ENCODE measurements around the gene PTPA. TPM values are rescaled to one million over a fixed set of nuclear protein-coding genes. Genes with fewer than 3 reads are reported as not detected.
A peak's percentile ranks its signal among the peaks of the same experiment; 100 is the strongest.

Gene PTPA
- total RNA-seq: 119 TPM
- 100 to 1,000 TPM; 106 to 141 (median 122) TPM for polyA plus RNA-seq (ENCODE audit: insufficient read depth in 1 of 8, insufficient read length in 8 of 8, low replicate concordance in 1 of 8)
- long read RNA-seq, donor 1, transcript PTPA-210 (3 exons, 1,153 nt): major isoform, 7 of 33 reads
- long read RNA-seq, donor 1, partial matches to known transcripts: 19 of 33 reads
- long read RNA-seq, donor 1, other reads (novel, unspliced or antisense): 0 of 33 reads
- long read RNA-seq, donor 2, partial matches to known transcripts: 0 of 3 reads
- long read RNA-seq, donor 2, other reads (novel, unspliced or antisense): 0 of 3 reads
- long read RNA-seq, donor 3, transcript PTPA-207 (10 exons, 2,737 nt): minor isoform, 11 of 41 reads
- long read RNA-seq, donor 3, transcript PTPA-210 (3 exons, 1,153 nt): minor isoform, 11 of 41 reads
- long read RNA-seq, donor 3, transcript PTPA-214 (3 exons, 988 nt): major isoform, 13 of 41 reads
- long read RNA-seq, donor 3, partial matches to known transcripts: 0 of 41 reads
- long read RNA-seq, donor 3, other reads (novel, unspliced or antisense): 0 of 41 reads
- long read RNA-seq, donor 4, transcript PTPA-214 (3 exons, 988 nt): minor isoform, 5 of 20 reads
- long read RNA-seq, donor 4, transcript PTPA-210 (3 exons, 1,153 nt): minor isoform, 5 of 20 reads
- long read RNA-seq, donor 4, transcript PTPA-207 (10 exons, 2,737 nt): major isoform, 8 of 20 reads
- long read RNA-seq, donor 4, partial matches to known transcripts: 0 of 20 reads
- long read RNA-seq, donor 4, other reads (novel, unspliced or antisense): 0 of 20 reads
- long read RNA-seq, donor 5, transcript PTPA-210 (3 exons, 1,153 nt): minor isoform, 11 of 128 reads
- long read RNA-seq, donor 5, transcript PTPA-207 (10 exons, 2,737 nt): major isoform, 13 of 128 reads
- long read RNA-seq, donor 5, transcript PTPA-214 (3 exons, 988 nt): minor isoform, 10 of 128 reads
- long read RNA-seq, donor 5, partial matches to known transcripts: 89 of 128 reads
- long read RNA-seq, donor 5, other reads (novel, unspliced or antisense): 0 of 128 reads
- long read RNA-seq, donor 6, transcript PTPA-210 (3 exons, 1,153 nt): major isoform, 38 of 79 reads
- long read RNA-seq, donor 6, transcript PTPA-207 (10 exons, 2,737 nt): minor isoform, 10 of 79 reads
- long read RNA-seq, donor 6, transcript PTPA-216 (3 exons, 857 nt): minor isoform, 5 of 79 reads
- long read RNA-seq, donor 6, transcript PTPA-214 (3 exons, 988 nt): minor isoform, 15 of 79 reads
- long read RNA-seq, donor 6, partial matches to known transcripts: 5 of 79 reads
- long read RNA-seq, donor 6, other reads (novel, unspliced or antisense): 0 of 79 reads
- long read RNA-seq, donor 7, transcript PTPA-216 (3 exons, 857 nt): major isoform, 12 of 55 reads
- long read RNA-seq, donor 7, transcript PTPA-214 (3 exons, 988 nt): minor isoform, 10 of 55 reads
- long read RNA-seq, donor 7, transcript PTPA-210 (3 exons, 1,153 nt): major isoform, 12 of 55 reads
- long read RNA-seq, donor 7, transcript PTPA-207 (10 exons, 2,737 nt): minor isoform, 10 of 55 reads
- long read RNA-seq, donor 7, partial matches to known transcripts: 5 of 55 reads
- long read RNA-seq, donor 7, other reads (novel, unspliced or antisense): 0 of 55 reads
- long read RNA-seq, donor 8, transcript PTPA-207 (10 exons, 2,737 nt): major isoform, 7 of 23 reads
- long read RNA-seq, donor 8, transcript PTPA-210 (3 exons, 1,153 nt): minor isoform, 6 of 23 reads
- long read RNA-seq, donor 8, partial matches to known transcripts: 0 of 23 reads
- long read RNA-seq, donor 8, other reads (novel, unspliced or antisense): 0 of 23 reads
- long read RNA-seq, donor 9, transcript PTPA-210 (3 exons, 1,153 nt): major isoform, 14 of 20 reads
- long read RNA-seq, donor 9, partial matches to known transcripts: 0 of 20 reads
- long read RNA-seq, donor 9, other reads (novel, unspliced or antisense): 0 of 20 reads
- long read RNA-seq, donor 10, transcript PTPA-210 (3 exons, 1,153 nt): minor isoform, 10 of 38 reads
- long read RNA-seq, donor 10, transcript PTPA-216 (3 exons, 857 nt): minor isoform, 10 of 38 reads
- long read RNA-seq, donor 10, transcript PTPA-214 (3 exons, 988 nt): major isoform, 12 of 38 reads
- long read RNA-seq, donor 10, partial matches to known transcripts: 0 of 38 reads
- long read RNA-seq, donor 10, other reads (novel, unspliced or antisense): 0 of 38 reads
- long read RNA-seq, donor 11, transcript PTPA-207 (10 exons, 2,737 nt): minor isoform, 8 of 42 reads
- long read RNA-seq, donor 11, transcript PTPA-210 (3 exons, 1,153 nt): major isoform, 17 of 42 reads
- long read RNA-seq, donor 11, transcript PTPA-214 (3 exons, 988 nt): minor isoform, 9 of 42 reads
- long read RNA-seq, donor 11, partial matches to known transcripts: 0 of 42 reads
- long read RNA-seq, donor 11, other reads (novel, unspliced or antisense): 0 of 42 reads

DNA sequence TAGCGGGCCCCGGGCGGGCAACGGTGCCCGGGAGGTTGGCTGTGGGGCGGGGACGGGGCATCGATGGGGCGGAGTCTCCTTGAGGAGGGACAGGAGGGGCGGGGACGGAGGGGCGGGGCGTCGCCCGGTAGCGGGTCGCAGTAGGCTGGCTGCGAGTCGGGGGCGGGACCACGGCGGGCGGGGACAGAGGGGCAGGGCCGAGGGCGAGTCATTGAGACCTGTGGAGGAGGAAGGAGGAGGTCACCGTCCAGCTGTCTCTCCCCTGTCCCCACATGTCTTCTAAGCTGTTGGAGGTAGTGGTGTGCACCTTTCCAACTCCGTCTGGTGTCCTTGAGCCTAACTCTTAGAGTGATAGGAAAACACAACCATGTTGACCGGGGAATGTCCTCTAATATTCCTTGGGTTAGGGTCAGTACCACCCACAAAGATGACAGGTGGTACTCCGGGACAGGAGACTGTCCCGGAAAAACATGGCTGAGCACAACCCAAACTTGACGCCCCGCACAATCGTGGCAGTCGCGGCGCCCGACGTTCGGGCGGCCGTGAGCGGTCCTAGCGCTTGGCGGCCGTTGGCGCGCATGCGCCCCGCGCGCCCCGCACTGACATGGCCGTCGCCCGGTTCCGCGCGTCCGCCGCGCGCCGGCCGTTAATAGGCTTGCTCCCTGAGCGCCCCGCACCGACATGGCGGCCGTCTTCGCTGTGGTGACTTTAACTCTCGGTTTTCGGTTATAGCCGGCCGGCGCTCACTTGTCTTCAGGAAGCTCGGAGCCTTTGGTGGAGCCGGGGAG lies at the start of gene PTPA, which contains the start of gene CRAT:
Gene PTPA (plus strand): TSS at position 676 of the 788 bp plus-strand sequence. CDS start 186 bp downstream, outside the sequence.
Gene CRAT (minus strand): TSS at position 54 of the 788 bp plus-strand sequence. CDS start 284 bp downstream, outside the sequence.
- Histone ChIP-seq H3K27me3 (ENCODE audit: control insufficient read depth, insufficient read depth, low read length) (no peaks in the 10 kb centered on the region), H3K4me1 (ENCODE audit: control insufficient read depth, insufficient read depth, low read length) (peaks cover 24% of the 10 kb centered on the region), H3K27ac (ENCODE audit: low read length) (peak within 1 kb of the TSS; percentile 97), H3K4me3 (ENCODE audit: low read length) (peak within 1 kb of the TSS; percentile 78), H3K9me3 (replicated peaks; ENCODE audit: control insufficient read depth, low read depth, low read length) (no peaks in the 10 kb centered on the region), H3K36me3 (ENCODE audit: control insufficient read depth, insufficient read depth, low read length) (peaks cover 28% of the 10 kb centered on the region)
- under 1% methylated on average over 55 of the region's 77 CpGs for WGBS (ENCODE audit: insufficient coverage)
- peak; percentile 97 for DNase-seq

- Histone ChIP-seq H3K27ac (ENCODE audit: low read length) (no peak overlapping the region), H3K27me3 (ENCODE audit: control insufficient read depth, insufficient read depth, low read length) (no peaks in the 10 kb centered on the region), H3K4me3 (ENCODE audit: low read length) (no peak overlapping the region), H3K4me1 (ENCODE audit: control insufficient read depth, insufficient read depth, low read length) (no peaks in the 10 kb centered on the region), H3K36me3 (ENCODE audit: control insufficient read depth, insufficient read depth, low read length) (peaks cover 68% of the 10 kb centered on the region), H3K9me3 (replicated peaks; ENCODE audit: control insufficient read depth, low read depth, low read length) (no peaks in the 10 kb centered on the region)
- WGBS (ENCODE audit: insufficient coverage): 76% methylated on average over 7 of the region's 9 CpGs
- no peak for DNase-seq
Observed at GRCh38 chr9:129063061-129063460, 48.2 kb upstream of the PTPA start.

DNA sequence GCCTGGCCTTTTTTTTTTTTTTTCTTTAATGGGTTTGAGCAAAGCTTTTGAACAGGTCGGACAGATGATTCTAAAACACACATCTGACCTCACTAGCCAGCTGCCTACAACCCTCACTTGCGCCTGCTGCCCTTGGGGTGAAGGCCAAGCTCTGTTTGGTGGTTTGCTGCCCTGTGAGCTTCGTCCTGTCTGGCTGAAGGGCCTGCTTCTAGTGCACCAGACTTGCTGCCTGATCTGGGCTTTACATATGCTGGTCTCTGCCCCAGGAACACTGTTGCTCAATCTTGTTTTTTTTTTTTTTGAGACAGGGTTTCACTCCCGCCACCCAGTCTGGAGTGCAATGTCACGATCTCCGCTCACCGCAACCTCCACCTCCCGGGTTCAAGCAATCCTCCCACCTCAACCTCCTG lies 46.7 kb upstream of the PTPA start:
- peaks cover 72% of the 10 kb centered on the region for H3K36me3 ChIP-seq (ENCODE audit: control insufficient read depth, insufficient read depth, low read length)
- DNase-seq: no peak
- no peak overlapping the region for H3K27ac ChIP-seq (ENCODE audit: low read length)
- peaks cover 10% of the 10 kb centered on the region for H3K4me1 ChIP-seq (ENCODE audit: control insufficient read depth, insufficient read depth, low read length)
- no peaks in the 10 kb centered on the region for H3K9me3 ChIP-seq (replicated peaks; ENCODE audit: control insufficient read depth, low read depth, low read length)
- 88% methylated on average over 2 of the region's 8 CpGs for WGBS (ENCODE audit: insufficient coverage)
- no peaks in the 10 kb centered on the region for H3K27me3 ChIP-seq (ENCODE audit: control insufficient read depth, insufficient read depth, low read length)
- no peak overlapping the region for H3K4me3 ChIP-seq (ENCODE audit: low read length)

DNA sequence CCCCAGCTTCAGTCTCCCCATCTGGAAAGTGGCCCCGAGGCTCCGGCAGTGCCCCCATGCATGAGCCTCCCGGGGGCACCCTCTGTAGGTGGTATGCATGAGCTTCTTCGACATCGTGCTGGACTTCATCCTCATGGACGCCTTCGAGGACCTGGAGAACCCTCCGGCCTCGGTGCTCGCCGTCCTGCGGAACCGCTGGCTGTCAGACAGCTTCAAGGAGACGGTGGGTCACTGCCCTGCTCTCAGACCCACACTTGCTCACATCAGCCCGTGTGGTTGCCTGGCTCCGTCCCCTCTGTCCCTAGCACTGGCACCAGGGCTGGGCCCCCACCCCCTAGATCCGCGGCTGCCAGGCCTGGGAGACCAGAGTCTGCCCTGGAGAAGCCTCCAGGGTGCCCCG lies 43.1 kb upstream of the PTPA start:
- 92% methylated on average over 14 of the region's 19 CpGs for WGBS (ENCODE audit: insufficient coverage)
- Histone ChIP-seq H3K4me1 (ENCODE audit: control insufficient read depth, insufficient read depth, low read length) (peaks cover 18% of the 10 kb centered on the region), H3K27me3 (ENCODE audit: control insufficient read depth, insufficient read depth, low read length) (no peaks in the 10 kb centered on the region), H3K27ac (ENCODE audit: low read length) (no peak overlapping the region), H3K36me3 (ENCODE audit: control insufficient read depth, insufficient read depth, low read length) (peaks cover 75% of the 10 kb centered on the region), H3K4me3 (ENCODE audit: low read length) (no peak overlapping the region), H3K9me3 (replicated peaks; ENCODE audit: control insufficient read depth, low read depth, low read length) (no peaks in the 10 kb centered on the region)
- DNase-seq: no peak

DNA sequence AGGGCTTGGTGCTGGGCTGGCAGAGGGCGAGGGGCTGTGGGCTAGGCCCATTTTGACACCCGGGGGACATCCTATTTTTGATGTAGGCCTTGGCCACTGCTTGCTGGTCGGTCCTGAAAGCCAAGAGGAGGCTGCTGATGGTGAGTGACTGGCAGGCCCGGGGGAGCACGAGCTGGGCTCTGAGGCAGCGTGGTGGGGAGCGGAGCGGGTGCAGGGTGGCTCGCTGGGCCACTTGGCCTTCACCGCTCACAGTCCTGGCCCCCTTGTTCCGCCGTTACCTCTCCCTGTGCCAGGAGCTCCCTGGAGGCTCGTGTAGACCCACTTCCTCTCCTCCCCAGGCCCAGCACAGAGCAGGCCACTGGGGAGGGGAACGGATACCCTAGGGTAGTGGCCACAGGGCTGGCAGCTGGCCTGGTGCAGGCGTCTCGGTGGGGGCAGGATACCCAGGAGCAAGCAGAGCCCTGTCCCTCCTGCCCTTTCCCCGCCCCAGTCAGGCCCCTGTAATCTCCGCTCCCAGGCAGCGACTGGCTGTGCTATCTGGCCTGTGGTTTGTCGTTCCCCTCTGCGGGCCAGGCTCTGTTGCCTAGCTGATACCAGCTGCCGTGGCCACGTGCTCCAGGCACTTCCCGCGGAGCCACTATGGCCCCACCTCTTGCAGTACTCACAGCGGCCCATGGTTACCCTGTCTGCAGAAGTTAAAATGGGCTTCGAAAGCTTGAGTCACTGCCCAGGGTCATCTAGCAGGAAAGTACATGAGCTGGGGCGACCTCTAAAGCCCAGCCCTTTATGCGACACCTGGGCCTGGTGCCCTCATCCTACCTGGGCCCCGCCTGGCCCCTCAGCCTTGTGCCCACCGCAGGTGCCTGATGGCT lies 42.0 kb upstream of the PTPA start:
- H3K27me3 ChIP-seq (ENCODE audit: control insufficient read depth, insufficient read depth, low read length): no peaks in the 10 kb centered on the region
- H3K9me3 ChIP-seq (replicated peaks; ENCODE audit: control insufficient read depth, low read depth, low read length): no peaks in the 10 kb centered on the region
- H3K4me1 ChIP-seq (ENCODE audit: control insufficient read depth, insufficient read depth, low read length): peaks cover 18% of the 10 kb centered on the region
- H3K36me3 ChIP-seq (ENCODE audit: control insufficient read depth, insufficient read depth, low read length): peaks cover 66% of the 10 kb centered on the region
- peak overlapping the region; percentile 55 for H3K27ac ChIP-seq (ENCODE audit: low read length)
- peak; percentile 65 for DNase-seq
- H3K4me3 ChIP-seq (ENCODE audit: low read length): no peak overlapping the region
- 80% methylated on average over 29 of the region's 31 CpGs for WGBS (ENCODE audit: insufficient coverage)

DNA sequence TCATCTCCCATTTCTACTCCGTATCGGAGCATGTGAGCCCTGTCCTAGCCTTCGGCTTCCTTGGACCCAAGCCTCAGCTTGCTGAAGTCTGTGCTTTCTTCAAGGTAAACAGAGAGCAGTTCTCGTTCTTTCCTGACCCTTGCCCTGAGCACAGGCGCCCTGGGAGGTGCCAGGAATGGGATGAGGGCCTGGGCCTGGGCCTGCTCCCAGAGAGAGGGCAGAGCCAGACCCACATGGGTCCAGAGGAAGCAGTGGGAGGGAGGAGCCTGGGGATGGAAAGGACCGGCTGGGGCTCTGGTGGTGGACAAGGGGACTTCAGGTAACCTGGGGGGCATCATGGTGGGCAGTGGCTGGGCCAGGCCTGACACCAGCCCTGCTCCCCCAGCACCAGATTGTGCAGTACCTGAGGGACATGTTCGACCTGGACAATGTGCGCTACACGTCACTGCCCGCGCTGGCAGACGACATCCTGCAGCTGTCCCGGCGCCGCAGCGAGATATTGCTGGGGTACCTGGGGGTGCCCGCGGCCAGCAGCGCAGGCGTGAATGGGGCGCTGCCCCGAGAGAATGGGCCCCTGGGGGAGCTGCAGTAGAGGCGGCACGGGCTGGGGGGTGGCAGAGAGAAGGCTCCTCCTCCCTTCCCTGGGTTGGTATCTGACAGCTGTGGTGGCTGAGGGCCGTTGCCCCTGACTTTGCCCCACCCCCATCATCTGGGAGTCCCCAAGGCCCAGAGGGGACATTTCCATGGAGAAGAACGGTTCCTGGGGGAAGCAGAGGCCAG lies 41.2 kb upstream of the PTPA start:
- Histone ChIP-seq H3K36me3 (ENCODE audit: control insufficient read depth, insufficient read depth, low read length) (peaks cover 61% of the 10 kb centered on the region), H3K4me3 (ENCODE audit: low read length) (no peak overlapping the region), H3K27me3 (ENCODE audit: control insufficient read depth, insufficient read depth, low read length) (no peaks in the 10 kb centered on the region), H3K27ac (ENCODE audit: low read length) (peak overlapping the region; percentile 55), H3K9me3 (replicated peaks; ENCODE audit: control insufficient read depth, low read depth, low read length) (no peaks in the 10 kb centered on the region), H3K4me1 (ENCODE audit: control insufficient read depth, insufficient read depth, low read length) (peaks cover 18% of the 10 kb centered on the region)
- DNase-seq: no peak
- WGBS (ENCODE audit: insufficient coverage): 88% methylated on average over 19 of the region's 26 CpGs
